HG03432 (cell line): Measurements from ENCODE around the gene CRIM1.

ENCODE experiments used
- ATAC-seq: cut with Tn5 transposase; IDR thresholded peaks from one replicate; pipeline ENCODE4 v1.9.1; 2021; ENCODE audit warnings: mild to moderate bottlenecking, moderate library complexity; ENCODE audit not compliant: unreplicated experiment

The CRIM1 gene

GRCh38 chr2:36544638-36545338 is 189.2 kb downstream of the CRIM1 start:
- ATAC-seq, result no peak

GRCh38 chr2:36545871-36546416 is 190.4 kb downstream of the CRIM1 start:
- no peak for ATAC-seq

GRCh38 chr2:36547906-36548305 is 192.3 kb downstream of the CRIM1 start:
- no peak for ATAC-seq

DNA sequence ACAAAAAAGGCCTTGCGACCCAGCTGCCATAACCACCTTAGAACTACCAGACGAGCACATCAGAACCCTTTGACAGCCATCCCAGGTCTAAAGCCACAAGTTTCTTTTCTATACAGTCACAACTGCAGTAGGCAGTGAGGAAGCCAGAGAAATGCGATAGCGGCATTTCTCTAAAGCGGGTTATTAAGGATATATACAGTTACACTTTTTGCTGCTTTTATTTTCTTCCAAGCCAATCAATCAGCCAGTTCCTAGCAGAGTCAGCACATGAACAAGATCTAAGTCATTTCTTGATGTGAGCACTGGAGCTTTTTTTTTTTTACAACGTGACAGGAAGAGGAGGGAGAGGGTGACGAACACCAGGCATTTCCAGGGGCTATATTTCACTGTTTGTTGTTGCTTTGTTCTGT is 193.6 kb downstream of the CRIM1 start:
- no peak for ATAC-seq

GRCh38 chr2:36550006-36550405 is 194.4 kb downstream of the CRIM1 start:
- ATAC-seq, result no peak

GRCh38 chr2:36553683-36554082 is 198.1 kb downstream of the CRIM1 start:
- ATAC-seq, result no peak

GRCh38 chr2:36554531-36554930 is 199.0 kb downstream of the CRIM1 start:
- ATAC-seq, result no peak

- no peak for ATAC-seq
Observed at GRCh38 chr2:36555789-36556188, 200.2 kb downstream of the CRIM1 start.

DNA sequence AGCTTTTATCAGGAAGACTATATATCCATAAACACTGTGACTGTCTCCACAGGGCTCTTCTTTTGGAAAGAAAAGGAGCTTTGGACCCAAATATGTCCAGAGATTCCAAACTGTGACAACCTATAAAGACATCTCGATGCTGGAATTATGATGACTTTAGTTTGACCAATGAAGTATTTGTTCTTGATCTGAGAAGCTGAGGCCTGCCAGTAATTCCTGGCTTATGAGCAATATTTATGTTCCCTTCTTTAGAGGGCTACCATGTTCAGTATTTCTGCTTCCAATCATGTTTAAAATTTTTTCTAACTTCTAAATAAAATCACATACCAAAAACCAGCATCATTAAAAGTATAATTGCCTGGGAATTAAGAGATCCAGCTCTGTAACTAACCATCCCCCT is 201.3 kb downstream of the CRIM1 start:
- ATAC-seq, result no peak

- no peak for ATAC-seq
Observed at GRCh38 chr2:36559221-36559942, 203.8 kb downstream of the CRIM1 start.

GRCh38 chr2:36560726-36561125 is 205.1 kb downstream of the CRIM1 start:
- no peak for ATAC-seq

DNA sequence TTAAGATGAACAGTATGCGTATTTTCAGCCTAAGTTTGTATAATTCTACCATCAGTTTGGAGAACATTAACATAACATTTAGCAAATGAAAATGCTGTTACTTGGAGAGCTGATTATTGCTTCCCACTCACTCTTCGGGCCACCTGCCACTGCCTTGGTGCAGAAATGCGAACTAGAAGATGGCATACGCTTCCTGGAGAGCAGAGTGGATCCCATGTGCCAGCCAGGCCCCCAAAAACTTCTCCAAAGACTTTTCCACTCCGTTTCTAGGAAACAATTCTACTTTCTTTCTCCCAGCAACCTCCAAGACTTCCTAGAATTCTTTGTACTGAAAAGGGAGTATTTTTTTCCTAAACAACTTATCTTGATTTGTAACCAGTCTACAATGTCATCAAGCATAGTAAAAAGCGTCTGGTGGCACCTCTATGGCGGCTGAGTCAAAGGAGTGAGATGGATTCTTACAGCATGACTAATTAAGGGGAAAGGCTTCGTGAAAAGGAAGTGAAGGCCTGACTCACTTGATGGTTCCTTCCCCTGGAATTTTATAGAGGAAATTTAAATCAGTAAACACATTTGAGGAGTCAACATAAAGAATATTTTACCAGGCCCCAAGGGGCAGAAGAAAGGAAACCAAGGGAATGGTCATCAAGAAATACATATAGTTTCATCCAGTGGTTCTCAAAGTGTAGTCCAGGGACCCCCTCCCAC is 205.8 kb downstream of the CRIM1 start:
- ATAC-seq, result no peak

DNA sequence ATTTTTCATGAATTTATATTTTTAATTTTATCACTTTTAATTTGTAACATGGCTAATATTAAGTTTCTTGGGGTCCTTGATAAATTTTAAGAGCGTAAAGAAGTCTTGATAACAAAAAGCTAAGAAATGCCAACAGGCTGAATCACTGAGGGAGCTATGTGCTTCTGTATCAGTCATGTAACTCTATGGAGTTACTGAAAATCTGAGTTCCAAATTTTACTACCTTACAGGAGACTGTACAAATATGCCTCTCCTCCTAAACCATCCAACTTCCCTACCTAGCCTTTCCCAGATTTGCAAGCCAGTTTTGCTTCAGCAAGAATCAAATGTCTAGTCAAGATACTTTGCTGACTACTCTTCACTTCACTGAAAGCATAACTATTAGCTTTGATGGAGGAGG is 206.7 kb downstream of the CRIM1 start:
- ATAC-seq, result no peak

- ATAC-seq, result no peak
Observed at GRCh38 chr2:36562973-36563532, 207.5 kb downstream of the CRIM1 start.

DNA sequence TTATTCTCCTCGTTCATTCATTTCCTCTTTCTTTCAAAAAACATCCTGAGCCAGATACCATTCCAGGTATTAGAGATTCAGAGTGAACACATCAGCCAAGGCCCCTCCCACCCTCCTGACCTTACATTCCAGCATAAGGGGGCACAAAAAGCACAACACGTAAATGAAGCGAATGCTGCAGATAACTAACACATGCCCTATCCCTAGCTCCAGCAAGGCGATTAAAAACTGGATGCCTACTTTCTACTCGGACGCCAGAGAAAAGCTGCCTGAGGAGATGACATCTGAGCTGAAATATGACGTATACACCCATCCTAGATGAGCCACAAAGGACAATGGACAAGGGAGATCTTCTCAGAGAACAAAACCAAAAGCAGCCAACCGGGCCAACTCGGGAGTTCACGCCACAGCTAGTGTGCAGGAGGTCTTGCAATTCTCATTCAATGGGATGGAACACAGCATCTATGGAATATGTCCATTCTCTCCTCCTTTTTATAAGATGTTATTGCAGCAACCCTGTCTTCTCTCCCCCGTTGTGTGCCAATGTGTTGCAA is 208.9 kb downstream of the CRIM1 start:
- ATAC-seq, result no peak

GRCh38 chr2:36565712-36566111 is 210.1 kb downstream of the CRIM1 start:
- no peak for ATAC-seq

- no peak for ATAC-seq
Observed at GRCh38 chr2:36566887-36567286, 211.3 kb downstream of the CRIM1 start.

DNA sequence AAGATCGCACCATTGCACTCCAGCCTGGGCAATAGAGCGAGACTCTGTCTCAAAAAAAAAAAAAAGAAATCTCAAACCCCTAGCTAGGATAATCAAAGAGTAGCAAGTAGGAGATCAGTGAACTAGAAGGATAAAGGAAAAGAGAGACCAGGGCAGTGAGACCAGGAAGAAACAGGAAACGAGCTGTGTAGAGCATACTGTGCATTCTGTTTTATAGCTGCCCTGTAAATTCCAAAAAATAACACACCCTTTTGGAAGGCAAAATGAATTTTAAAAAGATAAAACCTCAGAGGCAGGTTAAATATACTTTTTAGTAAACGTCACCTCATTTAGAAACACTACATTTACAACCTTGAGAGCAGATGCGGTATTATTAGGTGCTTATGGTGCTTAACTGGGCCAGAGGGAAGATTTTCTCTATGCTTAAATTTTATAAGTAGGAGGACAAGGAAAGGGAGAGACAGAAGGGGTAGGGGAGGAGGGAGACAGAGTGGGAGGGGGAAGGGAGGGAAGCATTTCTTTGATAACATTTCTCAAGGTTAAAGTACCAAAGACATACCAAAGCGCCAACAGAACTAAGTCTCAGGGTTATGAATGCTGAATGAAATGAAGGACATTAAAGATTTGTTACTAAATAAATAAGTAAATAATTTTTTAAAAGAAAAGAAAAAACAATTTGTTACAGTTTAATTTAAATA is 212.3 kb downstream of the CRIM1 start:
- ATAC-seq, result no peak

GRCh38 chr2:36568516-36569246 is 213.1 kb downstream of the CRIM1 start:
- no peak for ATAC-seq
